HL-60/S4 treated with retinoic acid at 250 ng/mL for 4 days and 3 days (cell line): Measurements from ENCODE around the gene UBAP1L.
"Not testable (repeated sequence)": the region's sequence is repeated elsewhere in the genome, so short reads cannot be mapped to it uniquely, and the experiment has no call there.

Experiments
- in situ Hi-C: fragments of 300-500 bp; cut with MboI; formaldehyde crosslinking; loops from 2 replicates; pipeline ENCODE4 v1.7.0; 2022; ENCODE audit warnings: low sequenced_read_pairs

Gene UBAP1L

DNA sequence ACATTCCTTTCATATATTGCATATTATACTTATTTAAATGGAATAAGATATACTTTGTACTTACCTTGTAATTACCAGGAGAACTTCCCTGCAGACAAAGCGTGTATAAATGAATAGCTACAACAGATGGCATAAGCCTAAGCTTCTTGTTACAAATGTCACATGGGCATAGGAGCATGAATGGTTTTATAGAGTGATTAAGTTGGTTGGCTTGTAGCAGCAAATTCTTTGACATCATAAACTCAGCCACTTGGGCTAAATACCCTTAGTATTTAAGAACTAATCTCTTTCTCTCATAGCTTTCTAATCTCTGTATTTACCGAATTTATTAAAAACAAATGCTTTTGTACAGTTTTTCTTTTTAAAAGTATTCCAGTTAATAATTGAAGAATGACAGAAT, at the start of gene UBAP1L:
Gene UBAP1L, minus strand, starts transcription at position 115 of the 400 bp plus-strand sequence. CDS start 8,985 bp downstream, outside the sequence.
- in situ Hi-C loops: no loop called here

DNA sequence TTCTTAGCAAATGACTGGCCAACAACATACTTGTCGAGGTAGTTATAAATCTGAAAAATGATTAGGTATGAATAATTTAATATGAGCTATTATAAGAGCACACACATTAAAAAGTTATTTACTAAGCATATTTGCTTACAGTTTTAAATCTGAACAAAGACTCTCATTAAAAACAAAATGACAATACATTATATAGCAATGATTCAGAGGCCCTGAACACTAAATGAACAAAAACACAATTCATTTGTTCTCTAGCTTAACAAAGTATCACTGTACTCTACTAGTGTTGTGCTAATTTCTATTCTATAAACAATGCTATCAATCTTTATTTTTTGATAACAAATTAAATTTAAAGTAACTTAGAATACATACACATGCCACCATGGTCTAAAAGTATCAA, 49.1 kb upstream of the UBAP1L start:
- in situ Hi-C loops: no loop called here

DNA sequence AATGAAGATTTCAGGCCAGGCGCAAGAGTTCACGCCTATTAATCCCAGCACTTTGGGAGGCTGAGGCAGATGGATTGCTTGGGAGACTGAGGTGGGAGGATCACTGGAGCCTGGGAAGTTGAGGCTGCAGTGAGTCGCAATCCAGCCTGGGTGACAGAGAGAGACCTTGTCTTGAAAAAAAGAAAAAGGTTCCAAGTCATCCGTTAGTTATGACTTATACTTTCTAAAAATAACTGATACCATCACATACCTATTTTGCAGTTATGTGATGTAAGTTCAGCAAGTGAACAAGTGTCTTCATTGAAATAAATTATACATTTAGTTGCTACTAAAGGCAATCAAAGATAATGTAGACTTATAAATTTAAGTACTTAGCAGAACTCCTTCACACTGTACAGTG, 48.0 kb upstream of the UBAP1L start:
- in situ Hi-C loops: no loop called here

- in situ Hi-C loops: no loop called here
Observed at GRCh38 chr15:65156692-65157091, 41.7 kb upstream of the UBAP1L start.

- in situ Hi-C loops: no loop called here
Observed at GRCh38 chr15:65154720-65155119, 39.7 kb upstream of the UBAP1L start.

- in situ Hi-C loops: no loop called here
Observed at GRCh38 chr15:65147902-65148301, 32.9 kb upstream of the UBAP1L start.

DNA sequence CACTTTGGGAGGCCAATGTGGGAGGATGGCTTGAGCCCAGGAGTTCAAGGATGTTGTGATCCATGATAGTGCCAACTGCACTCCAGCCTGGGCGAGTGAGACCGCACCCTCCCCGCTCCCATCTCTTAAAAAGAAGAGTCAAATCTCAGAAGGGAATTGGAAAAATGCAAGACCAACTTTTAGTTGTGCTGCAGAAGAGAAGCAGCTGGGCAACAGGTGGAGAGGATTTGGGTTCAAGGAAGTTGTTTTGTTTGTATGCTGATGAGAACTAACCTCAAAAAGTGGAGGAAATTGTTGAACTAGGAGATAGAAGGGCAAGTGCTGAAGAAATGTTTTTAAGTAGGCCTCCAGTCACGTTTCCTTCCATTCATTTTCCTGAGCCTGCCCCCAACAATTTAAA, 31.4 kb upstream of the UBAP1L start:
- in situ Hi-C loops: no loop called here

DNA sequence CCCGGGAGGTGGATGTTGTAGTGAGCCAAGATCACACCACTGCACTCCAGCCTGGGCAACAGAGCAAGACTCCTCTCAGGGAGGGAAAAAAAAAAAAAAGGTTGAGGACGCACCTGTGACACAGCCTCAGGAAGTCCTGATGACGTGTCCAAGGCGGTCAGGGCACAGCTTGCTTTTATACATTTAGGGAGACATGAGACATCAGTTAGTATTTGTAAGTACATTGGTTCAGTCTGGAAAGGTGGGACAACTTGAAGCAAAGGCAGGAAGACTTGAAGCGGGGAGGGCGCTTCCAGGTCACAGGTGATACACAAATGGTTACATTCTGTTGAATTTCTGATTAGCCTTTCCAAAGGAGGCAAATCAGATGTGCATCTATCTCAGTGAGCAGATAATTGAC, 23.6 kb upstream of the UBAP1L start:
- in situ Hi-C loops: not testable (repeated sequence)

DNA sequence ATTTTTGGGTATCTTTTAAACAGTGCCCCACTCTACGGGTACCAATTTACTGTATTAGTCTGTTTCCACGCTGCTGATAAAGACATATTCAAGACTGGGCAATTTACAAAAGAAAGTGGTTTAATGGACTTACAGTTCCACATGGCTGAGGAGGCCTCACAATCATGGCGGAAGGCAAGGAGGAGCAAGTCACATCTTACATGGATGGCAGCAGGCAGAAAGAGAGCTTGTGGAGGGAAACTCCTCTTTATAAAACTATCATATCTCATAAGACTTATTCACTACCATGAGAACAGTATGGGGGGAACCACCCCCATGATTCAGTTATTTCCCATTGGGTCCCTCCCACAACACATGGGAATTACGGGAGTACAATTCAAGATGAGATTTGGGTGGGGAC, 22.9 kb upstream of the UBAP1L start:
- in situ Hi-C loops: not testable (repeated sequence)

DNA sequence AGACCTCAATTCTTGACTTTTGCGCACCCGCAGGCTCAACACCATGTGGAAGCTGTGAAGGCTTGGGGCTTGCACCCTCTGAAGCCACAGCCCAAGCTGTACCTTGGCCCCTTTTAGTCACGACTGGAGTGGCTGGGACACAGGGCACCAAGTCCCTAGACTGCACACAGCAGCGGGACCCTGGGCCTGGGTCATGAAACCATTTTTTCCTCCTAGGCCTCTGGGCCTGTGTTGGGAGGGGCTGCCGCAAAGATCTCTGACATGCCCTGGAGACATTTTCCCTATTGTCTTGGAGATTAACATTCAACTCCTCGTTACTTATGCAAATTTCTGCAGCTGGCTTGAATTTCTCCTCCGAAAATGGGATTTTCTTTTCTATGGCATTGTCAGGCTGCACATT, 22.1 kb upstream of the UBAP1L start:
- in situ Hi-C loops: not testable (repeated sequence)

- in situ Hi-C loops: no loop called here
Observed at GRCh38 chr15:65134538-65134937, 19.5 kb upstream of the UBAP1L start.

GRCh38 chr15:65133548-65134200, 18.7 kb upstream of the UBAP1L start, which contains the start of gene PDCD7:
Gene PDCD7, minus strand, starts transcription at chr15:65133808. Its CDS starts 27 bp downstream, at chr15:65133781.
- in situ Hi-C loops: no loop called here

DNA sequence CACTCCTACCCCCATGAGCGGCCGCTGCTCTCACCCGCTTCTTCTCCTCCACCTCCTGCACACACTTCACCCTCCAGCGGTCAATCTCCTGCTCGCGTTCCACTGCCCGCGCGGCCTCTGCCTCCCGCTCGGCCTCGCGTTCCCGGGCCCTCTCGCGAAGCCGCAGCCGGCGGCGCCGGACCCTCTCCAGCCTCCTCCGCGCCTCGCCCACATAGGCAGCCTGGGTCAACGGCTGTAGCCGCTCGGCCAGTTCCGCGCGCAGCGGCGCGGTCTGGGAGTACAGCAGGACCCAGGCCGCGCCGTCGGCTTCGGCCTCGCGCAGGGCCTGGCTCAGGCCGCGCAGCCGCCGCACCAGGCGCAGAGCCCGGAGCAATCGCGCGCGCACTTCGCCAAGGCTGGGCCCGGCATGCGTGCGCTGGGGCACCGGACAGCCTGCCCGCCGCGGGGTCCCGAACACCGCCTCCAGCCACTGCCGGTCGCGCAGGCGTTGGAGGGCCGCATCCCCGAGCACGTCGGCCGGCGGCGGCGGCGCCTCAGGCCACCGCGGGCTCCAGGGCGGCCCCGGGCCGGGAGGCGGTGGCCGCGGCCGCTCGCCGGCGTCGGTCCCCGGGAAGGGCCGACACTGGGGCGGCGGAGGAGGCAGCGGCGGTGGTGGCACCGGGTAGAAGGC, 18.0 kb upstream of the UBAP1L start:
- in situ Hi-C loops: no loop called here

- in situ Hi-C loops: no loop called here
Observed at GRCh38 chr15:65130941-65131340, 15.9 kb upstream of the UBAP1L start.

- in situ Hi-C loops: no loop called here
Observed at GRCh38 chr15:65115542-65115941, 542 bp upstream of the UBAP1L start.

GRCh38 chr15:65110676-65111292, 4.2 kb downstream of the UBAP1L start:
- in situ Hi-C loops: no loop called here

GRCh38 chr15:65106011-65106590, 8.9 kb downstream of the UBAP1L start:
- in situ Hi-C loops: no loop called here

- in situ Hi-C loops: no loop called here
Observed at GRCh38 chr15:65105038-65105437, 10.0 kb downstream of the UBAP1L start.

DNA sequence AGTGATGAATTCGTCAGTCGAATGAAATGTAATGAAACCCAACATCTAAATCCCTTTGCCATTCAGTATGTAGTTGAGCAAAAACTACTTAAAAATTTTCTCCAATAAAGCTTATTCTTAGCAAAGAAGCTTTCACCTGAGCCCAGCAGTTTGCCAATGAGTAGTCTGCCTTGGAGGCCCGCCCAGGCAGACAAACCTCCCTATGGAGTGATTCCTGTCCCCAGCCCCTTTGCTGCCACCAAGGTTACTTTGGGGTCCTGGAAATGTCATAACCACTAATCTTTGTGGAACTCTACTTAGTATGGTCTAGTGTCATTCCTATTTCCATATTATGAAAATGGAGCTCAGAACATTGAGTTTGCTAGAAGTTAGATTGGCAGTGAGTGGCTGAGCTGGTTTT, 12.1 kb downstream of the UBAP1L start:
- in situ Hi-C loops: no loop called here

DNA sequence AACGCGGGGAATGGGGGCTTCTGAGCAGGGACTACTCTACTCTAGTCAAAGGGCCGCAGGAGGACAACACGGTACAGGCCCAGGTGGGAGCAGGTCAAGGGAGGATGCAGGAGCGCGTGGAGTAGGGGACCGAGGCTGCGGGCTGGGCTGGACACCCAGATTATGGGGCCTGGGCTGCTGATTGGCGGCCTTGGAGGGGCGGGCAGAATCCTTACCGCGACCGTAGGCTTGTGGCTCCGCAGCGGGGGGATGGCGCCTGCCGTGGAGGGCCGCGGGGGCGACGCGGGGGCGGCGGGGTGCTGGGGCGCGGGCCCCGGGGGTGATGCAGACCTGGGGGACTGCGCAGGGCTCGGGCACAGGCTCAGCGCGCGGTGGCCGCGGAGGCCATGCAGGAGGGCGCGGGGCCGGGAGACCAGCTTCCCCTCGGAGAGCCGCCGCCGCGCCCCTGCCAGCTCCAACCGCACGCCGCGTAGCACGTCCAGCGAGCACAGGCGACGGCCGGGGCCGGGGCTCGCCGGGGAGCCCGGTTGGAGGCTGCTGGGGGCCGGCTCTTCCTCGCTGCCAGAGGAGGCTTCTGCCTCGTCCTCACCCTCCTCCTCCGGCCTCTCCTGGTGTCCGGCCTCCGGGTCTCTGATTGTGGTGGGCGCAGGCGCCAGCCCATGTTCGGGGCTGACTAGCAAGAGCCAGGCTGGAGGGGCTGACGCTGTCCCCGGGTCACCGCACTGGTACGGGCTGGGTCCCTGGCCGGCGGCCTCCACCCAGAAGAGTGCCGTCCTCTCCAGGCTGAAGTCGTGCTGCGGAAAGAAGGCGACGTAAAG, 12.9 kb downstream of the UBAP1L start:
- in situ Hi-C loops: no loop called here

- in situ Hi-C loops: no loop called here
Observed at GRCh38 chr15:65101411-65101890, 13.5 kb downstream of the UBAP1L start.
